ENCODE data around the gene SYT15. TPM values are rescaled to one million over a fixed set of nuclear protein-coding genes. Genes with fewer than 3 reads are reported as not detected.

The SYT15 gene
- total and polyA plus RNA-seq, 2 of the 4 experiments (the other 2 are of a cell fraction), result 0.54 to 0.68 TPM

DNA sequence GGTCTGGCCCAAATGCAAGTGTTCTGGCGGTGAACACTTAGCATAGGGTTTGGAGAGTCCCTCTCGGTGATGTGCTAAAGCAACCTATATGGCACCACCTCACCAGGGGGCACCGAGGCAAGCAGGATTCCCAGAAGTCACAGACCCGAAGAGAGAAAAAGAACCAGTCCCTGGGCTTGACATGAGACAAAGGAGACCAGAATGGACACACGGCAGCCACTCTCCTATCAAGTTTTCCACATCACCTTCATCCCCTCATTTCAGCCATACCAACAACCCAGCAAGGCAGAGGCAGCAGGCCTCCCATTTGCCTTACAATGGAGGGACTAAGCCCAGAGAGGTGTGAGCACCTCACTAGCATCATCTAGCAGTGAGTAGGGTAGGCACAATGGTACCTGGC, 42.1 kb upstream of the SYT15 start:
- no peak overlapping the region for H3K56ac ChIP-seq (ENCODE audit: extremely low read depth, insufficient read depth, low read length)
- H3K23ac ChIP-seq (ENCODE audit: low read depth, low read length), result peak overlapping the region; percentile 68; the same call in 1 of the 2 replicates
- dilution Hi-C loops (cut with HindIII; ENCODE audit: low sequenced_read_pairs, unreplicated experiment) (no loop called here), intact Hi-C loops (cut with micrococcal nuclease) (no loop called here), in situ Hi-C loops (cut with MboI; ENCODE audit: low sequenced_read_pairs) (loop anchor here (25.0 kb wide), 2 partner anchors 876 to 1549 kb away; partner anchors contain the start of gene DEPP1)
- ChIA-PET CTCF (no interaction called here), POLR2A (ENCODE audit: unreplicated experiment) (no interaction called here)
- no peak overlapping the region for H3K27ac ChIP-seq (ENCODE audit: insufficient read depth, low read length)
- H3K79me1 ChIP-seq (ENCODE audit: low read depth in 1 of 2, low read length in 2 of 2), result 0 out of 4 replicates have a peak, but pooled peaks cover 0 to 3% of the 10 kb centered on the region in 2 experiments
- no peak overlapping the region for H3K18ac ChIP-seq (ENCODE audit: low read depth, low read length)
- peaks cover 17% of the 10 kb centered on the region for H3K9me1 ChIP-seq (ENCODE audit: insufficient read depth, low read length)
- peak overlapping the region; percentile 76 for H2BK120ac ChIP-seq (ENCODE audit: low read depth, low read length)
- H2BK5ac ChIP-seq (ENCODE audit: low read depth, low read length, poor library complexity, severe bottlenecking), result no peak overlapping the region
- H3K4ac ChIP-seq (ENCODE audit: low read depth, low read length), result peak overlapping the region; percentile 73
- H3K9me3 ChIP-seq (ENCODE audit: control insufficient read depth, insufficient read depth, low read length), result no peaks in the 10 kb centered on the region
- peaks cover 20% of the 10 kb centered on the region for H3K4me1 ChIP-seq (ENCODE audit: control insufficient read depth, insufficient read depth, low read length)
- no peak overlapping the region for H4K5ac ChIP-seq (ENCODE audit: low read depth, low read length)
- ATAC-seq (ENCODE audit: low read depth) (no peak), DNase-seq (no peak)
- WGBS, 2 experiments (ENCODE audit: extremely low coverage in 2 of 2, insufficient read length in 1 of 2), result 90% methylated on average over 1 of the region's 5 CpGs; no CpG with 5 or more reads in 1 of the 2 experiments
- peak overlapping the region; percentile 77 for H2BK20ac ChIP-seq (ENCODE audit: low read depth, low read length)
- TF ChIP-seq FOS (IDR thresholded peaks at IDR 0.05; ENCODE audit: low read depth, low read length) (no peak), POLR2A (IDR thresholded peaks at IDR 0.05; ENCODE audit: low read depth, low read length) (no peak), BHLHE40 (IDR thresholded peaks at IDR 0.05; ENCODE audit: low read depth, low read length) (no peak), MXI1 (IDR thresholded peaks at IDR 0.05; ENCODE audit: borderline replicate concordance, low read depth, low read length) (no peak), RAD21 (IDR thresholded peaks at IDR 0.05; ENCODE audit: low read length) (no peak), SMC3 (IDR thresholded peaks at IDR 0.05; ENCODE audit: low read depth, low read length) (no peak), CHD1 (IDR thresholded peaks at IDR 0.05; ENCODE audit: low read depth, low read length) (no peak), USF2 (IDR thresholded peaks at IDR 0.05; ENCODE audit: low read depth, low read length) (no peak), CEBPB (IDR thresholded peaks at IDR 0.05; ENCODE audit: low read depth, low read length) (no peak), RFX5 (IDR thresholded peaks at IDR 0.05; ENCODE audit: low read depth, low read length) (no peak), MAZ (IDR thresholded peaks at IDR 0.05; ENCODE audit: borderline replicate concordance, low read depth, low read length) (no peak), MAFK (IDR thresholded peaks at IDR 0.05; ENCODE audit: low read depth, low read length) (no peak), RCOR1 (IDR thresholded peaks at IDR 0.05; ENCODE audit: insufficient replicate concordance, low read length) (no peak), NFE2L2 (IDR thresholded peaks at IDR 0.05; ENCODE audit: low read depth, low read length) (no peak)
- TF ChIP-seq, protein P1, sequence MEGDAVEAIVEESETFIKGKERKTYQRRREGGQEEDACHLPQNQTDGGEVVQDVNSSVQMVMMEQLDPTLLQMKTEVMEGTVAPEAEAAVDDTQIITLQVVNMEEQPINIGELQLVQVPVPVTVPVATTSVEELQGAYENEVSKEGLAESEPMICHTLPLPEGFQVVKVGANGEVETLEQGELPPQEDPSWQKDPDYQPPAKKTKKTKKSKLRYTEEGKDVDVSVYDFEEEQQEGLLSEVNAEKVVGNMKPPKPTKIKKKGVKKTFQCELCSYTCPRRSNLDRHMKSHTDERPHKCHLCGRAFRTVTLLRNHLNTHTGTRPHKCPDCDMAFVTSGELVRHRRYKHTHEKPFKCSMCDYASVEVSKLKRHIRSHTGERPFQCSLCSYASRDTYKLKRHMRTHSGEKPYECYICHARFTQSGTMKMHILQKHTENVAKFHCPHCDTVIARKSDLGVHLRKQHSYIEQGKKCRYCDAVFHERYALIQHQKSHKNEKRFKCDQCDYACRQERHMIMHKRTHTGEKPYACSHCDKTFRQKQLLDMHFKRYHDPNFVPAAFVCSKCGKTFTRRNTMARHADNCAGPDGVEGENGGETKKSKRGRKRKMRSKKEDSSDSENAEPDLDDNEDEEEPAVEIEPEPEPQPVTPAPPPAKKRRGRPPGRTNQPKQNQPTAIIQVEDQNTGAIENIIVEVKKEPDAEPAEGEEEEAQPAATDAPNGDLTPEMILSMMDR (conservative IDR thresholded peaks at IDR 0.05; ENCODE audit: low read depth, low read length), result no peak
- TF ChIP-seq, protein P2, sequence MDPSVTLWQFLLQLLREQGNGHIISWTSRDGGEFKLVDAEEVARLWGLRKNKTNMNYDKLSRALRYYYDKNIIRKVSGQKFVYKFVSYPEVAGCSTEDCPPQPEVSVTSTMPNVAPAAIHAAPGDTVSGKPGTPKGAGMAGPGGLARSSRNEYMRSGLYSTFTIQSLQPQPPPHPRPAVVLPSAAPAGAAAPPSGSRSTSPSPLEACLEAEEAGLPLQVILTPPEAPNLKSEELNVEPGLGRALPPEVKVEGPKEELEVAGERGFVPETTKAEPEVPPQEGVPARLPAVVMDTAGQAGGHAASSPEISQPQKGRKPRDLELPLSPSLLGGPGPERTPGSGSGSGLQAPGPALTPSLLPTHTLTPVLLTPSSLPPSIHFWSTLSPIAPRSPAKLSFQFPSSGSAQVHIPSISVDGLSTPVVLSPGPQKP (IDR thresholded peaks at IDR 0.05; ENCODE audit: borderline replicate concordance, low read depth, low read length), result no peak
- H4K8ac ChIP-seq (ENCODE audit: low read depth in 2 of 2, low read length in 2 of 2), result peak overlapping the region in 1 of 2 experiments; percentile 41; a peak in 2 of 4 replicates
- BruUV-seq (replicated peaks), result no TSS peak
- H4K20me1 ChIP-seq (ENCODE audit: insufficient read depth, low read length), result no peaks in the 10 kb centered on the region
- H2AFZ ChIP-seq (replicated peaks; ENCODE audit: low read length, poor library complexity), result no peak overlapping the region
- no peaks in the 10 kb centered on the region for H3K36me3 ChIP-seq (ENCODE audit: control insufficient read depth, insufficient read depth, low read length)
- peak overlapping the region; percentile 12; the same call in 1 of the 2 replicates for H3K14ac ChIP-seq (replicated peaks; ENCODE audit: low read depth, low read length)
- H3K9ac ChIP-seq (ENCODE audit: low read depth, low read length), result no peak overlapping the region
- H2BK15ac ChIP-seq (ENCODE audit: low read depth, low read length), result peak overlapping the region; percentile 69; the same call in 2 of the 3 replicates
- no peaks in the 10 kb centered on the region for H3K27me3 ChIP-seq (ENCODE audit: control insufficient read depth, insufficient read depth, low read length)
- no peak overlapping the region for H3K4me2 ChIP-seq (ENCODE audit: low read depth, low read length)
- peak overlapping the region; percentile 5 for H2AK9ac ChIP-seq (replicated peaks; ENCODE audit: low read depth, low read length, poor library complexity)
- no peak overlapping the region for H3K4me3 ChIP-seq (ENCODE audit: insufficient read depth, low read depth, low read length)
- peak overlapping the region; percentile 75 for H4K91ac ChIP-seq (ENCODE audit: insufficient read depth, low read depth, low read length)
- H2AK5ac ChIP-seq (ENCODE audit: low read depth, low read length), result peak overlapping the region; percentile 79

Measured in IMR-90 (cell line).